NCI-H2196 (cell line): Measurements from ENCODE around the gene SRPK3.

ENCODE experiments used
- DNase-seq: peaks from one replicate; lab custom pipeline; 2025; ENCODE audit not compliant: unreplicated experiment; lab: John Stamatoyannopoulos, UW

Gene SRPK3

DNA sequence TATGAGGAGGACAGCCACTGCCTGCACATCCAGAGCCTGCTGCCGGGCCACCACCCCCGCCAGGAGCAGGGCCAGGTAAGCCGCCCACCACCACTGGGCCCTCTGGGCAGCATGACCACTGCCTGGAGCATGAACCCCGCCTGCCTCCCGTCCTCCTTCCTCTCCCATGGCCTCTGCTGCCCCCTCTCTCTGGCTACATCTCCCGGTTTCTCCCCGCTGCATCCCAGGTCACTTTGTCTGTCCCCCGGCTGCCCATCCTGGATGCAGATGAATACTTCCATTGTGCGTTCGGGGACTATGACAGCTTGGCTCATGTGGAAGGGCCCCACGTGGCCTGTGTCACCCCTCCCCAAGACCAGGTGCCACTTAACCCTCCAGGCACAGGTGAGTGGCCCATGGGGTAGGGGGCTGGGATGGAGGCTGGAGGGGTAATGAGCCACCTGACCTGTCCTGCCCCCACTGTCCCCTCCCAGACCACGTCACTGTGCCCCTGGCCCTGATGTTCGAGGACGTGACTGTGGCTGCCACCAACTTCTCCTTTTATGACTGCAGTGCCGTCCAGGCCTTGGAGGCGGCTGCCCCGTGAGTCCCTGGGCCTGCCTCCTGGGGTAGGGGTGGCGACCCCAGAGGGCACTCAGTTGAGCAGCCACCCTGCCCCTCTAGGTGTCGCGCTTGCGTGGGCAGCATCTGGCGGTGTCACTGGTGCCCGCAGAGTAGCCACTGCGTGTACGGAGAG, 10.8 kb upstream of the SRPK3 start:
- no peak for DNase-seq

DNA sequence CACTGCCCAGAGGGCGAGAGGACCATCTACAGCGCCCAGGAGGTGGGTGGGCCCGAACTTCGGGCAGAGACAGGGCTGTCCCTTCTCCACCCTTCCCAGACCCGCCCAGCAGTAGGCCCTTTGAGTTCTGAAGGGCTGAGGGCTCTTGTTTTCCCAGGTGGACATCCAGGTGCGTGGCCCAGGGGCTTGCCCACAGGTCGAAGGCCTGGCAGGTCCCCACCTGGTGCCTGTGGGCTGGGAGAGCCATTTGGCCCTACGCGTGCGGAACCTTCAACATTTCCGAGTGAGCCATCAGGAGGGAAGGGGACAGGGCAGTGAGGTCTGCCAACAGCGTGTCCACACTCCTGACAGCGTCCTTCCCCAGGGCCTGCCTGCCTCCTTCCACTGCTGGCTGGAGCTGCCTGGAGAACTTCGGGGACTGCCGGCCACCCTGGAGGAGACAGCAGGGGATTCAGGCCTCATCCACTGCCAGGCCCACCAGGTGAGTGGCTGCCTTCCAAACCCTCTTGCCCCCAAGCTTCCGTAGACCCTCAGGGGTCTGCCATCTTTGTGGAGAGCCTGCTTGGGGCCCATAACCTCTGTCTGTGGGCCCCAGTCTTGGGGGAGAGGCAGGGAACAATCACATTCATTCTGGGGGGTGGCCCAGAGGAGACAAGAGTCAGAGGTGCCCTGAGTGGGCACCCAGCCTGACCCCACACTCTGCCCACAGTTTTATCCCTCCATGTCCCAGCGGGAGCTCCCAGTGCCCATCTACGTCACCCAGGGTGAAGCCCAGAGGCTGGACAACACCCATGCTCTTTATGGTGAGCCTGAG, 10.0 kb upstream of the SRPK3 start:
- DNase-seq = no peak

DNA sequence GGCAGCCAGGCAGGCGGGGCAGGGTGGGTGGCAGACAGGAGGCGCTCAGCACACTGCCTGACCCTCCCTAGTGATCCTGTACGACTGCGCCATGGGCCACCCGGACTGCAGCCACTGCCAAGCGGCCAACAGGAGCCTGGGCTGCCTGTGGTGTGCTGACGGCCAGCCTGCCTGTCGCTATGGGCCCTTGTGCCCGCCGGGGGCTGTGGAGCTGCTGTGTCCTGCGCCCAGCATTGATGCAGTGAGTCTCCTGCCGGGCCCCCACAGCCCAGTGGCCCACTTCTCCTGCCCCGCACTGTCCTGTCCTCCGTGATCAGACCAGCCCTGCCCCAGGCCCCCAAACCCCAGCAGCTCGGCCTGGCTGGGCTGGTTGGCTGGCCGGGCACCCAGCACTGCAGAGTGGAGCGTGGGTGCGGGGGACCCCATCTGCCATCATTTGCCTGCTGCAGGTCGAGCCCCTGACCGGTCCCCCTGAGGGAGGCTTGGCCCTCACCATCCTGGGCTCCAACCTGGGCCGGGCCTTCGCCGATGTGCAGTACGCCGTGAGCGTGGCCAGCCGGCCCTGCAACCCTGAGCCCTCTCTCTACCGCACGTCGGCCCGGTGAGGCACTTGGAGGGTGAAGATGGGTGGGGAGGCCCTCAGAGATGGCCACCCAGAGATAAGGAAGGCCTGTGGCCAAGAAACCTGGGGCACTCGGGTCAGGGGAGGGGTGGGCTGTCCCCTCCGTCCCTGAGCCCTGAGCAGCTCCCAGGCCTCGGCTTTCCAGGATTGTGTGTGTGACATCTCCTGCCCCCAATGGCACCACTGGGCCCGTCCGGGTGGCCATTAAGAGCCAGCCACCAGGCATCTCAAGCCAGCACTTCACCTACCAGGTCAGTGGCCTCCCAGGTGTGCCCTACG, 9.2 kb upstream of the SRPK3 start:
- no peak for DNase-seq

- no peak for DNase-seq
Measured at GRCh38 chrX:153772316-153773217, 8.3 kb upstream of the SRPK3 start.

DNA sequence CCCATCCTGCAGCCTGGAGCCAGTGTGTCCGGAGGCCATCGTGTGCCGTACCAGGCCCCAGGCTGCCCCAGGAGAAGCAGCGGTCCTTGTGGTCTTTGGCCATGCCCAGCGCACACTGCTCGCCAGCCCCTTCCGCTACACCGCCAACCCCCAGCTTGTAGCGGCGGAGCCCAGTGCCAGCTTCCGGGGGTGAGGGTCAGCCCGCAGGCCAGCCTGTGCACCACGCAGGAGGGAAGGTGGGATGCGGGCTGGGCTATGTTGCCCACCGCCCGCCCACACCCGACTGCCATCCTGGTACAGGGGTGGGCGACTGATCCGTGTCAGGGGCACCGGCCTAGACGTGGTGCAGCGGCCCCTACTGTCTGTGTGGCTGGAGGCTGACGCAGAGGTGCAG, 7.6 kb upstream of the SRPK3 start:
- DNase-seq = no peak

GRCh38 chrX:153773741-153774575, 6.9 kb upstream of the SRPK3 start:
- DNase-seq = no peak

- no peak for DNase-seq
Measured at GRCh38 chrX:153774576-153775292, 6.1 kb upstream of the SRPK3 start.

DNA sequence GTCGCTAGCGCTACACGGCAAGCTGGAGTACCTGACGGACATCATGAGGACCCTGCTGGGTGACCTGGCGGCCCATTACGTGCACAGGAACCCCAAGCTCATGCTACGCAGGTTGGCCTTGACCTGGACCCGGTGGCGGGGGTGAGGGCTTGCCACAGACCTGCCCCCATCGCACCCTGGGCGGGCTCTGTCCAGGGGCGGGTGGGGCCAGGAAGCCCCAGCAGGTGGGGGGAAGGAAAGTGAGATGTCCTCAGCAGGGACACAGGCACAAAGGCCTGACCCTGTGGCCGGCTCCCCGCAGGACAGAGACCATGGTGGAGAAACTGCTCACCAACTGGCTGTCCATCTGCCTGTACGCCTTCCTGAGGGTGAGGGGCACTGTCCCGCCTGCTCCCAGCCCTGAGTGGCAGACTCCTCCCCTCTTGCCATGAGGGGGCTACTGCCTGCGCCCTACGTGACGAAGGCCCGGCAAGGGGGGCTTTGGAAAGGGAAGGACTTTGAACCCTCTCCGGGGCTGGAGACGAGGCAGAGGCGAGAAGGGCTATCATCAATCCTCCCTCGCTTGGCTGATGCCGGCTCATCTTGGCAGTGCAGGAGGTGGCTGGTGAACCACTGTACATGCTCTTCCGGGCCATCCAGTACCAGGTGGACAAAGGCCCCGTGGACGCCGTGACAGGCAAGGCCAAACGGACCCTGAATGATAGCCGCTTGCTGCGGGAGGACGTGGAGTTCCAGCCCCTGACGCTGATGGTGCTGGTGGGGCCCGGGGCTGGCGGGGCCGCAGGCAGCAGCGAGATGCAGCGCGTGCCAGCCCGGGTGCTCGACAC, 5.3 kb upstream of the SRPK3 start:
- no peak for DNase-seq

- DNase-seq = no peak
Measured at GRCh38 chrX:153776120-153776599, 4.7 kb upstream of the SRPK3 start.

- no peak for DNase-seq
Measured at GRCh38 chrX:153776611-153777045, 4.2 kb upstream of the SRPK3 start.

GRCh38 chrX:153777261-153778090, 3.4 kb upstream of the SRPK3 start:
- no peak for DNase-seq

GRCh38 chrX:153778181-153778580, 2.7 kb upstream of the SRPK3 start:
- DNase-seq = no peak

DNA sequence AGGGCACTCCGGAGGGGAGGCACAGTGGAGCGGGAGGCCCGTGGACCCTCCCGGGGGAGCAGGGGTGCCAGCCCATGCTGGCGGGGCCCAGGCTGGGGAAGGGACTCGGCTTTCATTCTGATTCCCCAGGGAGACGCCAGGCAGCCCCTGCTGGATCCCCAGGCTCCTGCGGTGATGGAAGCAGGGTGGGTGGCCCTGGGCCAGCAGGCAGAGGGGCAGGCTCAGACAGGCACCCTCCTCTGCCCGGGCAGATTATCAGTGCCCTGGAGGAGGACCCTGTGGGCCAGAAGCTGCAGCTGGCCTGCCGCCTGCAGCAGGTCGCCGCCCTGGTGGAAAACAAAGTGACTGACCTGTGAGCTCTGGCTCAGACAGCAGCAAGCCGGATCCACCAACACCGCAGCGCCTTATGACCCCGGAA, 2.1 kb upstream of the SRPK3 start:
- no peak for DNase-seq

- DNase-seq = no peak
Measured at GRCh38 chrX:153779891-153780677, 757 bp upstream of the SRPK3 start.

- DNase-seq = no peak
Measured at GRCh38 chrX:153781428-153782047, 697 bp downstream of the SRPK3 start.

DNA sequence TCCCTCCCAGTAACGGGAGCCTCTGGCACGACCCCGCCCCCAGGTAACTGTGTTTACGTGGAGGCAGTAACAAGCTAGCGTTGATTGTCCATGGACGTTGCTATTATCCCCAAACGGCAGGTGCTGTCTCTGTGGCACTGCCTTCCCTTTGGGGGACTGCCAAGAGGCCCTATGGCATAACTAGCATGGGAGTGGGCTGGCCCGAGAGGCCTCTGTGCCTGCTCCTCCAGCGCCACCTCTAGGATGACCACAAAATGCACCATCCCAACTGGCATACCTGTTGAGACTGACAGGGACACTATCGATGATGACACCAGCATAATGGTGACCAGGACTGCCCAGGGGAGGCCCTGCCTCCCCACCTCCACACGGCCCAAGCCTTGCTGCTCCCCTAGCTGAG, 1.5 kb downstream of the SRPK3 start:
- peak; percentile 84 for DNase-seq
